Vagina (tissue), 2 donors: Measurements from ENCODE around the gene SOX15. TPM values are rescaled to one million over a fixed set of nuclear protein-coding genes. Genes with fewer than 3 reads are reported as not detected.
A peak's percentile ranks its signal among the peaks of the same experiment; 100 is the strongest.

Experiments
- DNase-seq, 2 donors: peaks; one replicate each; pipeline ENCODE4 v3.0.0-alpha.2; 2017; ENCODE audit errors: extremely low spot score in 2 of 2
- H3K27ac ChIP-seq: fragments of 200-600 bp; sonication (generic); one replicate; pipeline ENCODE4 v1.5.1; 2019
- H3K27me3 ChIP-seq: fragments of 200-600 bp; sonication (generic); one replicate; pipeline ENCODE4 v1.5.1; 2019
- H3K36me3 ChIP-seq, 2 donors: fragments of 200-600 bp; sonication (generic); one replicate each; pipeline ENCODE4 v1.5.1; 2017 to 2019
- H3K4me1 ChIP-seq: fragments of 200-600 bp; sonication (generic); one replicate; pipeline ENCODE4 v1.5.1; 2019
- H3K4me3 ChIP-seq, 2 donors: fragments of 200-600 bp; sonication (generic); 1 replicate in 1 of 2; 2 replicates in 1 of 2; pipeline ENCODE4 v1.5.1; 2016 to 2019
- H3K9me3 ChIP-seq: fragments of 200-600 bp; sonication (generic); one replicate; pipeline ENCODE4 v1.5.1; 2019
- POLR2A ChIP-seq, 2 donors: fragments of 450-650 bp; IDR thresholded peaks; one replicate each; pipeline ENCODE4 v1.6.1; 2017; ENCODE audit warnings: antibody characterized with exemption in 2 of 2, mild to moderate bottlenecking in 2 of 2, moderate library complexity in 2 of 2
- POLR2AphosphoS5 ChIP-seq, 2 donors: sonication (generic); formaldehyde crosslinking; IDR thresholded peaks; one replicate each; pipeline ENCODE4 v1.9.0; 2017; ENCODE audit warnings: antibody characterized with exemption in 2 of 2, mild to moderate bottlenecking in 2 of 2, low read depth in 1 of 2; ENCODE audit not compliant: insufficient read depth in 1 of 2
- intact Hi-C: fragments of 100-400 bp; cut with DNase I; formaldehyde crosslinking; loops from one replicate; pipeline ENCODE4 v1.15.1; 2023
- total RNA-seq: library from RNA; depleted of rRNA; stranded (reverse); fragments of >200 nt; gene quantifications from one replicate; pipeline ENCODE4 v1.2.3, GENCODE V29; 2016
- TF ChIP-seq, protein P1 (sequence below), 3 experiments: fragments of 450-650 bp in 2 of 3; fragments of 200-600 bp in 1 of 3; sonication (generic) in 1 of 3; IDR thresholded peaks; one replicate each; pipeline ENCODE4 v1.5.1; 2017 to 2019; ENCODE audit warnings: antibody characterized with exemption in 3 of 3, mild to moderate bottlenecking in 2 of 3, moderate library complexity in 2 of 3

The SOX15 gene
- total RNA-seq, 1 donor from 2014 or later: 44.4 TPM

GRCh38 chr17:7553356-7553755, 36.5 kb downstream of the SOX15 start:
- intact Hi-C loops: no loop called here
- Histone ChIP-seq H3K36me3 (no peaks in the 10 kb centered on the region), H3K4me1 (peaks cover 32% of the 10 kb centered on the region), H3K4me3 (no peak overlapping the region), H3K9me3 (no peaks in the 10 kb centered on the region), H3K27me3 (no peaks in the 10 kb centered on the region), H3K27ac (no peak overlapping the region)
- TF ChIP-seq, protein P1, sequence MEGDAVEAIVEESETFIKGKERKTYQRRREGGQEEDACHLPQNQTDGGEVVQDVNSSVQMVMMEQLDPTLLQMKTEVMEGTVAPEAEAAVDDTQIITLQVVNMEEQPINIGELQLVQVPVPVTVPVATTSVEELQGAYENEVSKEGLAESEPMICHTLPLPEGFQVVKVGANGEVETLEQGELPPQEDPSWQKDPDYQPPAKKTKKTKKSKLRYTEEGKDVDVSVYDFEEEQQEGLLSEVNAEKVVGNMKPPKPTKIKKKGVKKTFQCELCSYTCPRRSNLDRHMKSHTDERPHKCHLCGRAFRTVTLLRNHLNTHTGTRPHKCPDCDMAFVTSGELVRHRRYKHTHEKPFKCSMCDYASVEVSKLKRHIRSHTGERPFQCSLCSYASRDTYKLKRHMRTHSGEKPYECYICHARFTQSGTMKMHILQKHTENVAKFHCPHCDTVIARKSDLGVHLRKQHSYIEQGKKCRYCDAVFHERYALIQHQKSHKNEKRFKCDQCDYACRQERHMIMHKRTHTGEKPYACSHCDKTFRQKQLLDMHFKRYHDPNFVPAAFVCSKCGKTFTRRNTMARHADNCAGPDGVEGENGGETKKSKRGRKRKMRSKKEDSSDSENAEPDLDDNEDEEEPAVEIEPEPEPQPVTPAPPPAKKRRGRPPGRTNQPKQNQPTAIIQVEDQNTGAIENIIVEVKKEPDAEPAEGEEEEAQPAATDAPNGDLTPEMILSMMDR (IDR thresholded peaks at IDR 0.05): no peak
- TF ChIP-seq POLR2A (IDR thresholded peaks at IDR 0.05): no peak
- no peak for TF ChIP-seq POLR2AphosphoS5 (IDR thresholded peaks at IDR 0.05; ENCODE audit: insufficient read depth in 1 of 2, low read depth in 1 of 2)
- no peak for DNase-seq

- no peak overlapping the region for H3K27ac ChIP-seq
- intact Hi-C loops: no loop called here
- no peaks in the 10 kb centered on the region for H3K36me3 ChIP-seq
- TF ChIP-seq POLR2A (IDR thresholded peaks at IDR 0.05): no peak
- no peak for TF ChIP-seq POLR2AphosphoS5 (IDR thresholded peaks at IDR 0.05; ENCODE audit: insufficient read depth in 1 of 2, low read depth in 1 of 2)
- TF ChIP-seq, protein P1 (IDR thresholded peaks at IDR 0.05): no peak
- H3K9me3 ChIP-seq: no peaks in the 10 kb centered on the region
- no peak for DNase-seq
- H3K27me3 ChIP-seq: no peaks in the 10 kb centered on the region
- no peak overlapping the region for H3K4me3 ChIP-seq
- H3K4me1 ChIP-seq: peaks cover 31% of the 10 kb centered on the region
Measured at GRCh38 chr17:7552621-7553051, 37.3 kb downstream of the SOX15 start.

- DNase-seq: no peak
- H3K4me3 ChIP-seq: no peak overlapping the region
- H3K4me1 ChIP-seq: peaks cover 24% of the 10 kb centered on the region
- no peaks in the 10 kb centered on the region for H3K36me3 ChIP-seq
- no peak overlapping the region for H3K27ac ChIP-seq
- TF ChIP-seq, protein P1 (IDR thresholded peaks at IDR 0.05): no peak
- no peak for TF ChIP-seq POLR2AphosphoS5 (IDR thresholded peaks at IDR 0.05; ENCODE audit: insufficient read depth in 1 of 2, low read depth in 1 of 2)
- no peak for TF ChIP-seq POLR2A (IDR thresholded peaks at IDR 0.05)
- no peaks in the 10 kb centered on the region for H3K27me3 ChIP-seq
- no peaks in the 10 kb centered on the region for H3K9me3 ChIP-seq
- intact Hi-C loops: no loop called here
Measured at GRCh38 chr17:7551396-7551795, 38.5 kb downstream of the SOX15 start.

- no peaks in the 10 kb centered on the region for H3K36me3 ChIP-seq
- peaks cover 24% of the 10 kb centered on the region for H3K4me1 ChIP-seq
- no peak overlapping the region for H3K4me3 ChIP-seq
- DNase-seq: no peak
- peak overlapping the region; percentile 82 for H3K27ac ChIP-seq
- TF ChIP-seq, protein P1 (IDR thresholded peaks at IDR 0.05): no peak
- TF ChIP-seq POLR2A (IDR thresholded peaks at IDR 0.05): no peak
- TF ChIP-seq POLR2AphosphoS5 (IDR thresholded peaks at IDR 0.05; ENCODE audit: insufficient read depth in 1 of 2, low read depth in 1 of 2): no peak
- no peaks in the 10 kb centered on the region for H3K27me3 ChIP-seq
- intact Hi-C loops: no loop called here
- H3K9me3 ChIP-seq: no peaks in the 10 kb centered on the region
Measured at GRCh38 chr17:7550344-7550743, 39.5 kb downstream of the SOX15 start.

- H3K9me3 ChIP-seq: no peaks in the 10 kb centered on the region
- TF ChIP-seq POLR2AphosphoS5 (IDR thresholded peaks at IDR 0.05; ENCODE audit: insufficient read depth in 1 of 2, low read depth in 1 of 2) (no peak), POLR2A (IDR thresholded peaks at IDR 0.05) (no peak)
- TF ChIP-seq, protein P1 (IDR thresholded peaks at IDR 0.05): no peak
- peak overlapping the region; percentile 82 for H3K27ac ChIP-seq
- intact Hi-C loops: no loop called here
- H3K4me3 ChIP-seq: peak overlapping the region; percentile 54 to 81
- H3K4me1 ChIP-seq: peaks cover 24% of the 10 kb centered on the region
- H3K27me3 ChIP-seq: no peaks in the 10 kb centered on the region
- no peak for DNase-seq
- no peaks in the 10 kb centered on the region for H3K36me3 ChIP-seq
Measured at GRCh38 chr17:7549401-7550055, 40.4 kb downstream of the SOX15 start.
